GM11168 (cell line): ENCODE results near the gene FCSK.
"Not testable (repeated sequence)": the region's sequence is repeated elsewhere in the genome, so short reads cannot be mapped to it uniquely, and the experiment has no call there.

Experiments used
- in situ Hi-C: fragments of 300-500 bp; cut with MboI; formaldehyde crosslinking; loops from one replicate; pipeline ENCODE4 v1.12.0; 2022; ENCODE audit warnings: low sequenced_read_pairs; ENCODE audit not compliant: unreplicated experiment

FCSK gene

GRCh38 chr16:70520612-70521297 lies 66.4 kb downstream of the FCSK start:
- in situ Hi-C loops, result no loop called here

- in situ Hi-C loops, result no loop called here
These were observed 68.1 kb downstream of the FCSK start for GRCh38 chr16:70522216-70523075.

GRCh38 chr16:70523076-70523742 lies 68.8 kb downstream of the FCSK start, which contains the start of gene COG4:
COG4 (minus strand) TSS chr16:70523554; CDS start chr16:70523543, 11 bp downstream.
- in situ Hi-C loops, result no loop called here

GRCh38 chr16:70523743-70524398 lies 69.5 kb downstream of the FCSK start, which contains the start of gene SF3B3:
SF3B3 (plus strand) TSS chr16:70523816; CDS start chr16:70526657, 2,841 bp downstream.
- in situ Hi-C loops, result no loop called here

GRCh38 chr16:70524399-70524825 lies 70.0 kb downstream of the FCSK start:
- in situ Hi-C loops, result not testable (repeated sequence)

- in situ Hi-C loops, result no loop called here
These were observed 72.0 kb downstream of the FCSK start for GRCh38 chr16:70526403-70526802.

- in situ Hi-C loops, result no loop called here
These were observed 73.1 kb downstream of the FCSK start for GRCh38 chr16:70527315-70527996.

GRCh38 chr16:70529051-70529777 lies 74.8 kb downstream of the FCSK start:
- in situ Hi-C loops, result no loop called here
